Measurements from ENCODE around the gene MARCHF6. TPM values are rescaled to one million over a fixed set of nuclear protein-coding genes. Genes with fewer than 3 reads are reported as not detected.

The MARCHF6 gene, protein sequence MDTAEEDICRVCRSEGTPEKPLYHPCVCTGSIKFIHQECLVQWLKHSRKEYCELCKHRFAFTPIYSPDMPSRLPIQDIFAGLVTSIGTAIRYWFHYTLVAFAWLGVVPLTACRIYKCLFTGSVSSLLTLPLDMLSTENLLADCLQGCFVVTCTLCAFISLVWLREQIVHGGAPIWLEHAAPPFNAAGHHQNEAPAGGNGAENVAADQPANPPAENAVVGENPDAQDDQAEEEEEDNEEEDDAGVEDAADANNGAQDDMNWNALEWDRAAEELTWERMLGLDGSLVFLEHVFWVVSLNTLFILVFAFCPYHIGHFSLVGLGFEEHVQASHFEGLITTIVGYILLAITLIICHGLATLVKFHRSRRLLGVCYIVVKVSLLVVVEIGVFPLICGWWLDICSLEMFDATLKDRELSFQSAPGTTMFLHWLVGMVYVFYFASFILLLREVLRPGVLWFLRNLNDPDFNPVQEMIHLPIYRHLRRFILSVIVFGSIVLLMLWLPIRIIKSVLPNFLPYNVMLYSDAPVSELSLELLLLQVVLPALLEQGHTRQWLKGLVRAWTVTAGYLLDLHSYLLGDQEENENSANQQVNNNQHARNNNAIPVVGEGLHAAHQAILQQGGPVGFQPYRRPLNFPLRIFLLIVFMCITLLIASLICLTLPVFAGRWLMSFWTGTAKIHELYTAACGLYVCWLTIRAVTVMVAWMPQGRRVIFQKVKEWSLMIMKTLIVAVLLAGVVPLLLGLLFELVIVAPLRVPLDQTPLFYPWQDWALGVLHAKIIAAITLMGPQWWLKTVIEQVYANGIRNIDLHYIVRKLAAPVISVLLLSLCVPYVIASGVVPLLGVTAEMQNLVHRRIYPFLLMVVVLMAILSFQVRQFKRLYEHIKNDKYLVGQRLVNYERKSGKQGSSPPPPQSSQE
- total RNA-seq = 40.6 and 69.5 TPM in 2 replicates

GRCh38 chr5:10353241-10354047, at the start of gene MARCHF6:
Gene MARCHF6, plus strand, starts transcription at chr5:10353695. Its CDS starts 204 bp downstream, at chr5:10353899.
- DNase-seq (ENCODE audit: low read depth) = peak; percentile 91
- H3K4me3 ChIP-seq (ENCODE audit: low read depth, low read length) = peak within 1 kb of the TSS; percentile 87
- TF ChIP-seq CTCF (IDR thresholded peaks at IDR 0.05; ENCODE audit: insufficient read depth, low read depth, low read length) = no peak

- H3K4me3 ChIP-seq (ENCODE audit: low read depth, low read length) = no peak overlapping the region
- TF ChIP-seq CTCF (IDR thresholded peaks at IDR 0.05; ENCODE audit: insufficient read depth, low read depth, low read length) = no peak
- DNase-seq (ENCODE audit: low read depth) = no peak
Measured at GRCh38 chr5:10303699-10304170, 49.8 kb upstream of the MARCHF6 start.

GRCh38 chr5:10304932-10305331, 48.6 kb upstream of the MARCHF6 start:
- no peak overlapping the region for H3K4me3 ChIP-seq (ENCODE audit: low read depth, low read length)
- no peak for TF ChIP-seq CTCF (IDR thresholded peaks at IDR 0.05; ENCODE audit: insufficient read depth, low read depth, low read length)
- no peak for DNase-seq (ENCODE audit: low read depth)

- H3K4me3 ChIP-seq (ENCODE audit: low read depth, low read length) = no peak overlapping the region
Measured at GRCh38 chr5:10306114-10306513, 47.4 kb upstream of the MARCHF6 start.

DNA sequence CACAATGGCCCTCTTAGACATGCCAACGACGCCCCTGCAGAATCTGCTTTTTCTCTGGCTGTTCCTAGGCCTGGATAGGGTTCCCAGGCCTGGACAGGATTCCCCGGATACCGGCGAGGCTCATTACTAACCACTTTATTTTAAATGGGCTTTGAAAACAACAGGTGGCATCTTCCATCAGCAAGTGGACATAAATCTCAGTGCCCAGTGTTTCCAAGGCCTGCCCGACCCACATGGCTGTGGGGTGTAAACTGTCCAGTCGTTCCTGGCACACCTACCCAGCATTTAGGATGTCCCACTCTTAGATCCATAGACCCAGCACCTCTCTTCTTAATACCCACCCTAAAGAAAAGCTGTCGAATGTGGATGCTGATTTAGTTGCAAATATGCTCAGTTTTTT, 46.7 kb upstream of the MARCHF6 start:
- no peak for TF ChIP-seq CTCF (IDR thresholded peaks at IDR 0.05; ENCODE audit: insufficient read depth, low read depth, low read length)
- H3K4me3 ChIP-seq (ENCODE audit: low read depth, low read length) = peak overlapping the region; percentile 68
- DNase-seq (ENCODE audit: low read depth) = no peak

More at GRCh38 chr5:10306114-10306513, 47.4 kb upstream of the MARCHF6 start:
- no peak for DNase-seq (ENCODE audit: low read depth)
- TF ChIP-seq CTCF (IDR thresholded peaks at IDR 0.05; ENCODE audit: insufficient read depth, low read depth, low read length) = no peak

Data from fibroblast of villous mesenchyme (primary cell).